Measurements from ENCODE around the gene VWA5B1. TPM values are rescaled to one million over a fixed set of nuclear protein-coding genes. Genes with fewer than 3 reads are reported as not detected.

The VWA5B1 gene
- total RNA-seq, 1 donor from 2014 or later = not detected

DNA sequence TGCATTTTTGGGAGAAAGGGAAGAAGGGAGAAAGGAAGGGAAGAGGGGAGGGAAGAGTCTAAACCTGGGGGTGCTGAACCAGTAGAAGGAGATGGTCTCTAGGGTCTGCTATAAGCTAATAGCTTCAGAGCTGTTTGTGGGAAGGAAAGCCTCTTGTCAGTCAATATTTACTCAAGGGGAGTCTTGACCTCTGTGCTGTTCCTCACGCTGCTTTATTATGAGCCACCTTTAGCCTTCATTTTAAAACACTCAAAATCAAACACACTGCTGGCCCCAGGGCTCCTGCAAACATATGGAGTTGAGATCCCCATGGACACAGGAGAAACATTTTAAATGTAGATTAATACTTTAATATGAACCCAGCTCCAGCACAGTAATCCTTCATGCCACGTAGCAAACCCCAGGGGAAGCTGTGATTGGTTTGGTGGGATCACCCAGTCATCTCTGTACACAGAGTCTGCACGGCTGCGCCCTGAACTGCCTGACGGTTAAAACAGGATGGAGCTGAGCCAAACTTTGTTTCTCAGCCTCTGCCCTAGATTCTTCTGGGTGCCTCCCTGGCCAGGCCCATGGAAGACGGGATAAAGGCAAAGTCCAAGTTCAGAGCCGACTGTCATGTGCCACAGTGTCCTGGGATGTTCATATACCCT is 40.2 kb upstream of the VWA5B1 start:
- Histone ChIP-seq H3K36me3 (no peaks in the 10 kb centered on the region), H3K27me3 (no peaks in the 10 kb centered on the region), H3K27ac (no peak overlapping the region), H3K4me3 (no peak overlapping the region), H3K4me1 (no peaks in the 10 kb centered on the region), H3K9me3 (no peaks in the 10 kb centered on the region)
- intact Hi-C loops (cut with DNase I) = no loop called here
- no peak for DNase-seq (ENCODE audit: extremely low spot score in 2 of 2)
- TF ChIP-seq POLR2A (IDR thresholded peaks at IDR 0.05) (no peak), CTCF (IDR thresholded peaks at IDR 0.05) (no peak), POLR2AphosphoS5 (IDR thresholded peaks at IDR 0.05; ENCODE audit: insufficient read depth in 1 of 2, low read depth in 1 of 2) (no peak)

- intact Hi-C loops (cut with DNase I) = no loop called here
- H3K4me1 ChIP-seq = no peaks in the 10 kb centered on the region
- H3K27ac ChIP-seq = no peak overlapping the region
- no peak overlapping the region for H3K4me3 ChIP-seq
- H3K9me3 ChIP-seq = no peaks in the 10 kb centered on the region
- no peak for TF ChIP-seq POLR2AphosphoS5 (IDR thresholded peaks at IDR 0.05; ENCODE audit: insufficient read depth in 1 of 2, low read depth in 1 of 2)
- no peak for TF ChIP-seq POLR2A (IDR thresholded peaks at IDR 0.05)
- TF ChIP-seq CTCF (IDR thresholded peaks at IDR 0.05) = no peak
- no peaks in the 10 kb centered on the region for H3K27me3 ChIP-seq
- no peak for DNase-seq (ENCODE audit: extremely low spot score in 2 of 2)
- no peaks in the 10 kb centered on the region for H3K36me3 ChIP-seq
Observed at GRCh38 chr1:20252587-20252986, 38.1 kb upstream of the VWA5B1 start.

DNA sequence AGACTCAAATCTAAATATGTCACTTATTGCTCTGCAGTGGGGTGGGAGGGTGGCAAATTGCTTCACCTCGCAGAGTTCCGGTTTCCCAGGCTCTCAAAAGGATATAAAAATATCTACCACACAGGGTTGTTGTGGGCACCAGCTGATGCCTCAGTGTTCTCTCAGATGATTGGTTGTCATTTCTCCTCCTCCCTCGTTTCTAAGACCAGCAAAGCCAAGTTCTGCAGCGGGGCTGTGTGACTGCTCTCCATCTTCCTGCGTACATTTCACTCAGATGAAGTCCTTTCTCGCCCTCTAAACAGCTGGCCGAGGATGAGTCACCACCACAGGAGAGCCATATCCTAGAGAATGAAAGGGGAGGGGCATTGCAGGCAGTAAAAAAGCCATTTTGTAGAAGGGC is 35.0 kb upstream of the VWA5B1 start:
- no peaks in the 10 kb centered on the region for H3K27me3 ChIP-seq
- intact Hi-C loops (cut with DNase I) = no loop called here
- no peaks in the 10 kb centered on the region for H3K36me3 ChIP-seq
- no peaks in the 10 kb centered on the region for H3K9me3 ChIP-seq
- no peaks in the 10 kb centered on the region for H3K4me1 ChIP-seq
- no peak for TF ChIP-seq POLR2AphosphoS5 (IDR thresholded peaks at IDR 0.05; ENCODE audit: insufficient read depth in 1 of 2, low read depth in 1 of 2)
- TF ChIP-seq CTCF (IDR thresholded peaks at IDR 0.05) = no peak
- no peak for TF ChIP-seq POLR2A (IDR thresholded peaks at IDR 0.05)
- DNase-seq (ENCODE audit: extremely low spot score in 2 of 2) = no peak
- H3K27ac ChIP-seq = no peak overlapping the region
- H3K4me3 ChIP-seq = no peak overlapping the region

GRCh38 chr1:20259646-20260045 is 31.0 kb upstream of the VWA5B1 start:
- Histone ChIP-seq H3K4me3 (no peak overlapping the region), H3K27ac (no peak overlapping the region), H3K9me3 (no peaks in the 10 kb centered on the region), H3K36me3 (no peaks in the 10 kb centered on the region), H3K4me1 (no peaks in the 10 kb centered on the region), H3K27me3 (no peaks in the 10 kb centered on the region)
- DNase-seq (ENCODE audit: extremely low spot score in 2 of 2) = no peak
- intact Hi-C loops (cut with DNase I) = no loop called here
- TF ChIP-seq POLR2A (IDR thresholded peaks at IDR 0.05) = no peak
- no peak for TF ChIP-seq POLR2AphosphoS5 (IDR thresholded peaks at IDR 0.05; ENCODE audit: insufficient read depth in 1 of 2, low read depth in 1 of 2)
- no peak for TF ChIP-seq CTCF (IDR thresholded peaks at IDR 0.05)

DNA sequence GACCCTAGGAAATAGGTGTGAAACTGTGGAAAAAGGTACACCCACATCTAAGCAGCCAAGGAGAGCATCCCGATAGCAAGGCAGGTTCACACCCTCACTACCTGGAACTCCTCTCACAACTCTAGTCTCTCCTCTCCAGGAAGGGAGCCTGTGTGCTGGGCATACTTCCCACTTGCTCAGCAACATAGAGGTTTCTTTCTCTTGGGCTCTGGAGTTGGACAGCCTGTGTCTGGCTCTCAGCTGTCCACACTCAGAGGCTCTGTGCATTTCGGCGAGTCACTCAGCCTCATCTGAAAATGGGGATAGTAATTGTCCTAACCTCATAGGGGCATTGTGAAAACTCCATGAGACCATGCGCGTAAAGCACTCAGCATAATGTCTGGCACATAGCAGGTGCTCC is 29.6 kb upstream of the VWA5B1 start:
- intact Hi-C loops (cut with DNase I) = no loop called here
- Histone ChIP-seq H3K4me3 (no peak overlapping the region), H3K27me3 (no peaks in the 10 kb centered on the region), H3K9me3 (no peaks in the 10 kb centered on the region), H3K27ac (no peak overlapping the region), H3K36me3 (no peaks in the 10 kb centered on the region), H3K4me1 (no peaks in the 10 kb centered on the region)
- no peak for DNase-seq (ENCODE audit: extremely low spot score in 2 of 2)
- TF ChIP-seq POLR2A (IDR thresholded peaks at IDR 0.05) = no peak
- no peak for TF ChIP-seq POLR2AphosphoS5 (IDR thresholded peaks at IDR 0.05; ENCODE audit: insufficient read depth in 1 of 2, low read depth in 1 of 2)
- no peak for TF ChIP-seq CTCF (IDR thresholded peaks at IDR 0.05)

All from vagina (tissue), 2 donors.